Cerebellar nuclear complex (tissue), 1 donor: ENCODE results near the gene XPO6.

Experiments used
- DNase-seq, 2 experiments: peaks; one replicate each; lab custom pipeline; 2025; lab: John Stamatoyannopoulos, UW

XPO6 gene

GRCh38 chr16:28110479-28110878 lies 101.3 kb downstream of the XPO6 start:
- DNase-seq = no peak

DNA sequence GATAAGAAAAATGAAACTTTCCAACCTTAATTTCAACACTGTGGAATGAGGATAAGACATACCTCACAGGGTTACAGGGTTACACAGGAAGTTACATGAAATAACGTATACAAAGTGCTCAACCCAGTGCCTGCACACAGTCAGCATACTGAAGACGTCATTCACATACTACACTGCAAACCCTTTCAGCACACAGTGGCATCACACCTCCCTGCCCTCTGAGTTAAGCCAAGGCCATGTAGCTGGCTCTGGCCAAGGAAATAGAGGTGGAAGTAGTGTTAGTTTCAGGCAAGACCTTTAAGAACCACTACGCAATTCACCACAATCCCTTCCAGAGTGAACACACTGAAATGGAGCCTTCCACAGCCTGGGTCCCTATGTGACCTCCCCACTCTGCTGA lies 101.7 kb downstream of the XPO6 start:
- no peak for DNase-seq

- no peak for DNase-seq
These were observed 103.0 kb downstream of the XPO6 start for GRCh38 chr16:28108590-28109247.

DNA sequence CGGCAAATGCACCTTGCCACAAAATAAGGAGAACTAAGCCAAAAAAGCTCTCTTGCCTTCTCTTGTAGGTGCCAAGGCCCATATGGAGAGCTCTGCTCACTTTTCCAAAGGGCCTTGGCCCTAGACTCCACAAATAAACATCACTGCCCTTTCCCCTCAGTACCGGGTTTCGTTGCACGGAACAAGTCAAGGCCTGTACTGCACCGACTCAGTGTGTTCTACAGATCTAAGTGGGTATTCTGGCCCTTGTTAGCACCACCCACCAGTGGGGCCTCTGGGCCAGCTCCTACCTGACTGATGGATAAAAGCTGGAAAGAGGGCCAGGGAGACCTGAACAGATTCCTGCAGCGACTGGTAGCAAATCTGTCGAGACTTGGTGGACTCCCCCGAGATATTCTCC lies 104.5 kb downstream of the XPO6 start:
- DNase-seq = no peak

- DNase-seq = no peak
These were observed 105.1 kb downstream of the XPO6 start for GRCh38 chr16:28106467-28107215.

- DNase-seq = no peak
These were observed 105.8 kb downstream of the XPO6 start for GRCh38 chr16:28105954-28106353.

- DNase-seq = no peak
These were observed 106.5 kb downstream of the XPO6 start for GRCh38 chr16:28105297-28105696.

DNA sequence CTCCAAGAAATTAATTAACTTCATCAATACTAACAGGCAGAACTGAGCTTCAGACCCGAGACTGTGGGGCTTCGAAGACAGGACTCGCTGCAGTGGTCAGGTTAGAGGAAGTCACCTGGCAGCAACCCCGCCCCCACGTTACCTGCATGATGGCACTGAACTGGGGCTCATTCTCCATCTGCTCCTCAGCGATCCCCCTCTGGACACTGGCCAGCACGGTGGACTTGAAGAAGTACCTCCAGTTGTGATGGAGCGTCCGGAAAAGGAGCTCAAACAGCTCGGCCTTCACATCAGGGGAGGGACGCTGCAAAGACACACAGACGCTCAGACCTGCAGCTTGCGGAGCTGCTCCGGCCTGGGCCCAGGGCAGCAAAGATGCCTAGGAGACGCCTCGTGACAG lies 107.4 kb downstream of the XPO6 start:
- no peak for DNase-seq

DNA sequence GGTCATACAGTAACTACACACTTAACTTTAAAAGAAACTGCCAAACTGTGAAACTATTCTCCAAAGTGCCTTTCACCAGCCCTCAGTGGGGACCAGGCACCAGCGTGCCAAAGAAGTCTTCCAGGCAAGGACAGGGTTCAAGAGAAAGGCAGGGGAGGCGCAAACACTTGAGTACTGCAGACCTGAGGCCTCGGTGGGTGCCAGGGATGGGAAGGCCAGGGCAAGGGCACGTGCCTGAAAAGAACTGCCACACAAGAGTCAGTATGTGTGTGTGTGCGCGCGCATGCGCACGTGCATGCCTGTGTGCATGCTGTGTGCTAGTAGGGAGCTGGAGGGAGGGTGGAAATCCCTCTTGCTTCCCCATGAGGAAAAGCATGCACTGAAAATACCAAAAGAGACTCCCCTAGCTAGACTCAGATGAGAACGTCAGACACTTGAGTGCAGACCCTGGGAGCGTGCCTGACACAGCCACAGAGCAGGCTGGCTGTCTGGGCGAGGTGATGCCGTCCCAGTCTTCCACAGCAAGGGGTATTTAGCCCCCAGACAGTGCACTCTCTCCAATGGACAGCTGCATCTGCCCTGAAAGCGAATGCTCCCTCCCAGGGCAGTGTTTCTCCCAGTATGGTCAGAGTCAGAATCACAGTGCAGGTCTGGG lies 108.1 kb downstream of the XPO6 start:
- DNase-seq = no peak

DNA sequence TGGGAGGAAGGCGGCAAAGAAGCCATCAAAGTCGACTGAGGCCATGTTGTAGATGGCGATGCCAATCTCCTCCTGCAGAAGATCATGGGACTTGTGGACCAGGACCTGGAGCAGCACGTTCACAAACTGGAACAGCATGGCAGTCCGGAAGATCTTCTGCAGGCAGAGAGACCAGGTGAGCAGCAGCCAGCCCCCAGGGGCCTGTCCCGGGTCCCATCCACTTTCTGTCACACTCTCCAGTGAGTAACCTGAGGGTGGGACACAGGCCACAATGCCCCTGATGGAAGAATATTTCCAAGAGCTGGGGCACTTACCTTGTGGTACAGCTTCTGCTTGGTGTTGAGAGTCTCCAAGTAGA lies 110.3 kb downstream of the XPO6 start:
- no peak for DNase-seq

GRCh38 chr16:28100810-28101532 lies 110.8 kb downstream of the XPO6 start:
- no peak for DNase-seq

DNA sequence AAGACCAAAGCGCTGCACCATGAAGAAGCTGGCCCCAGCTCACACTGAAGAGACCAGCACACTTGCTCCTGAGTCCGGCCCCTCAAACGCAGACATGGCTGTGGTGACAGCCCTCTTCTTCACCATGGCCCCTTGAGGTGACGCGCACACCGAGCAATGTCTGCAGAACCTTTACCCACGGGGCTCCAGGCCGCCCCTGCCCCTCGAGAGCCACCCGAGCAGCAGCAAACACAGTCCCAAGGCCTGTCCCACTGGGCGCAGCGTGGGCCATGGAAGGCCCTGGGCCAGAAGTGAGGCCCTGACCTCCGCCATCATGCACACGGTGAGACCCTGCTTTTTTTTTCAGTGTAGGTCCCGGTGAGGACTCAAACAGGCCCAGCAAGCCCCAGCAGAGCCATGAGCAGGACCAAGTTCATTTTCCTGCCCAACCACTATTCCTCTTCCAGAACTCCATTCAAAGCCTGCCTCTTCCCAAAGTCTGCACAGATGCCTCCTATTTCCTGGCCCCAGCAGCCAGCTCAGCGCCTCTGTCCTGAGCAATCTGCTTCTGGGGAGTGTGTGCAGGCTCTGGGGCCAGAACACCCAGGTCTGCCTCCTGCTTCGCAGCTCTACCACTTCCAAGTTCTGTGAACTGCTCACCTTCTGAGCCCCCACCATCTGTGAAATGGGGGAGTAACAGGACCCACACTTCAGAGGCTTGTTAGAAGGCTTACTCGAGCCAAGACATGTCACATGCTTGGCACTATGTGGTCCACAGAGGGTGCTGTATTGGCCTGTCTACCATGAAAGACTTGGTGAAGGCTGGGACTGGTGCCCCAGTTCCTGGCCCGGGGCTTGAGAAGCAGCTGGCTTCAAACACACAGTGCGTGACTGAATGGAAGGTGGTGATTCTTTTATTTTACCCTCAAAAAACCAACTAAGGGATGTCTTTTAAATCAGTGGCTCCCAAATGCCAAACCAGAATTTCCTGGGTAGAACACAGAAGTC lies 112.5 kb downstream of the XPO6 start:
- no peak for DNase-seq

GRCh38 chr16:28098171-28098958 lies 113.4 kb downstream of the XPO6 start:
- DNase-seq = no peak

DNA sequence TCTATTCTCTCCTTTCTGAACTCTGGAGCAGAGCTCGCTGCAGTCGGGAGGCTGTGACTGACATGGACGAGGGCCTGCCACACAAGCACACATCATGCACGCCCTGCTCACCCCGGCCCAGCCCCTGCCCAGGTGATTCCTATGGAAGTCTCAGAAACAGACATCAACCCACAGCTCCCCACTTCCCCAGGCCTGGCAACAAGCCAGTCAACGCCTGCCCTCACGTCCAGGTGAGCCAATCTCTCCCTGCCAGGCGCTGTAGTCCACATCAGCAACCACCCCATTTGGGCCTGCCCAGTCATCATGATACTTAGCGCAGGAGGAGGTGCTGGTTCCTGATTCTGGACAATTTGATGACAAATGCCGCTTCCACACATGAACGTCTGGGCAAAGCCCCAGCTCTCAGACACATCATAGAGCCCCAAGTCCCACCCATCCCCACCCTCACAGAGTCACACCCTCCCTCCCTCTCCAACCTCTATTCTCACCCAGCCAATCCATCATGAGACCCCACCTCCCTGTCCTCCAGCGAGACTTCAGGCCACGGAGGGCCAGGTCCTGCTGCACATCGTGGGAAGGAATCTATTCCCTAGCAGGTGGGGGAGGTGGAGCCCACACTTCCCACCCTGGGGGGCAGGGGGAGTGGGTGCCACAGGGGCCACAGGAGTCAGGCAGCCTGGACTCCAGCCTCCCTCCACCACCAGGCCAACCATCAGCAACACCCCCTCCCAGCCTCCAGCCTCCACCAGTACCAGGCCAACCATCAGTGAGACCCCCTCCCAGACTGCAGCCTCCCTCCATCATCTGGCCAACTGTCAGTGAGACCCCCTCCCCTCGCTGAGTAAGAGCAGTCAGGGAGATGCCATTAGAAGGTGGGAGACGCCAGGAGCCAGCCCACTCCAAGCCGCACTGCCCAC lies 114.5 kb downstream of the XPO6 start:
- no peak for DNase-seq

DNA sequence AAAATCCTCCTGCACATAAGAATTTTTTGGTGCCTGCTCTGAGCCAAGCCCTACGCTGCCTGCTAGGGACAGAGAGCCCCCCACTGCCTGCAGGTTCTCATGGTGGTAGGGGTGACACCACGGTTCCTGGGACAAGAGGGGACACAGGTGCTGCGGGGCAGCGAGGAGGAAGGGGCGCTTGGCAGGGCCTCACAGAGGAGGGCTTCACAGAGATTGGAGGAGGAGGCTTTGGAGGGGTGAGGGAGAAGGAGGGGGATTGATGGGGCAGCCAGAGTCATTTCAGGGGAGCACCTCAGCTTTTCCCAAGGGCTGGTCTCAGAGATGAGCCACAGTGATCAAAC lies 118.4 kb downstream of the XPO6 start:
- DNase-seq = no peak

- no peak for DNase-seq
These were observed 118.9 kb downstream of the XPO6 start for GRCh38 chr16:28092721-28093384.

DNA sequence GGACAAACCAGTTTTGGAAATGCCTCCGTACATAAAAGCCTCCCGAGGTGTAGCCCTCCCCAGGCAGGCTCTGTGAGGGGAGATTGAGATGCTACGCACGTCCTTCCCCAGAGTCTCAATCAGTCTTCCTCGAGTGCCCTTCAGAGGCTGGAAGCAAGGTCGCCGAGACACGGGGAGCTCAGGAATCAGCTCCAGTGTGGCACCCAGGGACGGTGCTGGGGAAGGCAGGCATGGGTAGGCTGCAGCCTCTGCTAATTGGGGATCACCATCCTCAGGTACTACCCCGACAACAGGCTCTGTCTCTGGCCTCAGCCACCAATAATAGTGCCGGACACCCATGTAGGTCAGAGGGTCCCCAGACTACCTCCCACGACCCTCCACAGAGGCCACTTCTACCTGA lies 120.1 kb downstream of the XPO6 start:
- no peak for DNase-seq

DNA sequence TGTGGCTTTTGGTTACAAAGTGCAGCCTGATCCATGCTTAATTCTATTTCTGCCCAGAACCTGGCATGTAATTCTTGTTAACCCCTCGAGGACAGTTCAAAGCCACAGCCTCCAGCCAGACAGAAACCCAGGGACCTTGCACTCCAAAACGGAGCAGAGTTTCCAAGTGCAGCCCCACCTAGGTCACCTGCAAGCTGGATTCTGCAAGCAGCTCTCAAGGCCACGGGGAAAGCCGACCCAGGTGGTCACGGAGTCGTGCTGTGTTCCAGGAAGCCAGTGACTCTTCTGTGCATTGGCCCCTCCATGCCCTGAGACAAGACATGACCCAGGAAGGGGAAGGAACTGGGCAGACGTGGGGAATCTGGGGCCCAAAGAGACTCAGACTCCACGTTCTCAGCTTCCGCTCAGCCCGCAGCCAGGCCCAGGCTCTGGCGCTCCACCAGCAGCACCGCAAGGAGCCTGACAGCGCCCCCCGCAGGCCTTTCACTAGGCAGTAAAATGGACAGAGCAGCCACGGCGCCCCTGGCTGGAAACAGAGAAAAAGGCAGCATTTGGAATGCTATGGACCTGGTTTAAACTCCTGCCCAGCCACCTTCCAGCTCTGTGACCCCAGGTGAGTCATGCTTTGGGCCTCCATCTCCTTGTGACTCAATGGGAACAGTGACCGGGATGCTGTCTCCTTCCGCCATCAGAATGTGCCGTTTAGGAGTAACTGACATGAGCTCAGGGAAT lies 121.0 kb downstream of the XPO6 start:
- DNase-seq = no peak
